ENCODE data around the gene STOM. TPM values are rescaled to one million over a fixed set of nuclear protein-coding genes. Genes with fewer than 3 reads are reported as not detected.
A peak's percentile ranks its signal among the peaks of the same experiment; 100 is the strongest.

STOM gene
- polyA plus RNA-seq, 3 donors = 23.8 to 66.9 (median 63.8) TPM

DNA sequence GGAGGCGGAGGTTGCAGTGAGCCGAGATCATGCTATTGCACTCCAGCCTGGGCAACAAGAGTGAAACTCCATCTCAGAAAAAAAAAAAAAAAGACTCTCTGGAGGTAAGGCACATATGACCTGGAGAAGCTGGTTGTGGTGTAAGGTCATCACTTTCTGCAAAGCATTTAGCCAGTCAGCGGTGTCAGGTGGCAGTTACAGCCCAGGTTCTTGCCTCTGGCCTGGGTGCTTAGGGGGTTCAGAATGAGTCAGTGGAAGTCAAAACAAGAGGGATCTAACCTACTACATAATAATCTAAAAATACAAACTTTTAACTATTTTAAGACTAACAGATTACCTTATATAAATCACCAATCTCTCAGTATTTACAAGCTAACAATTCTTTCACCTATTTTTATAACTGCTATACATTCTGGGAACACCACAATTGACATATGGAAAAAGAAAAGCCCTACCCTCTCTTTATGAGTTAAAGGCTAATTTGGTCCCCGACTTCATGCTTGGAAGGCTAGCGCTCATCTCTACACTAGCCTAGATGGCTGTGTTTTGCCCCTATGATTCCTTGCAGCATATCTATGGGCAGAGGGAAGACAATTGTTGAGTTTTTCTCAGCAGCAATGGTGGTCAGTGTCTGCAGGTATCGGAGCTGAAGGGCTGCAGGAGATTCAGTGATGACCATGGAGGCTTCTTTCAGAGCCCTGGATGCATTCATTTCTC lies 29.2 kb downstream of the STOM start:
- Histone ChIP-seq H3K79me2 (ENCODE audit: insufficient read depth, low read length) (no peaks in the 10 kb centered on the region), H3K27me3 (ENCODE audit: control insufficient read depth in 2 of 2, insufficient read depth in 2 of 2, low read length in 2 of 2) (no peaks in the 10 kb centered on the region), H3K27ac (ENCODE audit: low read depth in 1 of 2, low read length in 2 of 2) (no peak overlapping the region), H4K20me1 (ENCODE audit: insufficient read depth, low read length) (peaks cover 4% of the 10 kb centered on the region), H3K9ac (ENCODE audit: insufficient read depth, low read length, poor library complexity, severe bottlenecking) (no peak overlapping the region), H2AFZ (ENCODE audit: insufficient read depth, low read depth, low read length, poor library complexity, severe bottlenecking) (no peak overlapping the region), H3K9me3 (replicated peaks in 1 of 2; ENCODE audit: control insufficient read depth in 1 of 2, insufficient read depth in 1 of 2, low read length in 2 of 2) (no peaks in the 10 kb centered on the region), H3K4me1 (ENCODE audit: control insufficient read depth in 1 of 2, insufficient read depth in 2 of 2, low read length in 2 of 2) (no peaks in the 10 kb centered on the region), H3K4me3 (replicated peaks in 1 of 3; ENCODE audit: low read depth in 2 of 3, low read length in 3 of 3) (no peak overlapping the region), H3K36me3 (replicated peaks in 1 of 2; ENCODE audit: control insufficient read depth in 1 of 2, insufficient read depth in 2 of 2, low read length in 2 of 2) (peaks cover 36 to 91% of the 10 kb centered on the region in 2 donors), H3K4me2 (replicated peaks; ENCODE audit: extremely low read depth, low read length, poor library complexity, severe bottlenecking) (no peak overlapping the region)
- no peak for TF ChIP-seq CTCF (IDR thresholded peaks at IDR 0.05)
- Mint-ChIP-seq H3K9me3 (no peaks in the 10 kb centered on the region), H3K27ac (peak overlapping the region in 3 of 7 donors; percentile 9 to 81 (median 50)), H3K27me3 (ENCODE audit: low read depth in 3 of 3) (peaks cover 0 to 3% (median 0%) of the 10 kb centered on the region in 3 donors), H3K36me3 (peaks cover 58 to 68% of the 10 kb centered on the region in 2 donors), H3K4me1 (no peaks in the 10 kb centered on the region), H3K4me3 (no peak overlapping the region)
- DNase-seq = no peak
- intact Hi-C loops (cut with micrococcal nuclease) = no loop called here
- WGBS (ENCODE audit: insufficient coverage) = 100% methylated on average over 1 of the region's 6 CpGs

GRCh38 chr9:121339437-121339836 lies 30.6 kb downstream of the STOM start:
- TF ChIP-seq CTCF (IDR thresholded peaks at IDR 0.05) = no peak
- no peak overlapping the region for H2AFZ ChIP-seq (ENCODE audit: insufficient read depth, low read depth, low read length, poor library complexity, severe bottlenecking)
- no peak for DNase-seq
- no CpG with 5 or more reads among the region's 2 CpGs for WGBS (ENCODE audit: insufficient coverage)
- intact Hi-C loops (cut with micrococcal nuclease) = no loop called here
- no peaks in the 10 kb centered on the region for H3K9me3 ChIP-seq (replicated peaks in 1 of 2; ENCODE audit: control insufficient read depth in 1 of 2, insufficient read depth in 1 of 2, low read length in 2 of 2)
- H4K20me1 ChIP-seq (ENCODE audit: insufficient read depth, low read length) = peaks cover 4% of the 10 kb centered on the region
- Mint-ChIP-seq H3K4me3 (no peak overlapping the region), H3K36me3 (peaks cover 59 to 69% of the 10 kb centered on the region in 2 donors), H3K9me3 (no peaks in the 10 kb centered on the region), H3K4me1 (no peaks in the 10 kb centered on the region), H3K27me3 (ENCODE audit: low read depth in 3 of 3) (peaks cover 0 to 3% (median 0%) of the 10 kb centered on the region in 3 donors), H3K27ac (no peak overlapping the region)
- H3K27ac ChIP-seq (ENCODE audit: low read depth in 1 of 2, low read length in 2 of 2) = no peak overlapping the region
- no peak overlapping the region for H3K9ac ChIP-seq (ENCODE audit: insufficient read depth, low read length, poor library complexity, severe bottlenecking)
- H3K4me1 ChIP-seq (ENCODE audit: control insufficient read depth in 1 of 2, insufficient read depth in 2 of 2, low read length in 2 of 2) = no peaks in the 10 kb centered on the region
- peaks cover 40 to 92% of the 10 kb centered on the region in 2 donors for H3K36me3 ChIP-seq (replicated peaks in 1 of 2; ENCODE audit: control insufficient read depth in 1 of 2, insufficient read depth in 2 of 2, low read length in 2 of 2)
- no peak overlapping the region for H3K4me2 ChIP-seq (replicated peaks; ENCODE audit: extremely low read depth, low read length, poor library complexity, severe bottlenecking)
- H3K4me3 ChIP-seq (replicated peaks in 1 of 3; ENCODE audit: low read depth in 2 of 3, low read length in 3 of 3) = no peak overlapping the region
- H3K27me3 ChIP-seq (ENCODE audit: control insufficient read depth in 2 of 2, insufficient read depth in 2 of 2, low read length in 2 of 2) = no peaks in the 10 kb centered on the region
- no peaks in the 10 kb centered on the region for H3K79me2 ChIP-seq (ENCODE audit: insufficient read depth, low read length)
